ENCODE results near the gene KIAA1217. TPM values are rescaled to one million over a fixed set of nuclear protein-coding genes. Genes with fewer than 3 reads are reported as not detected.

KIAA1217 gene
- polyA plus RNA-seq, 1 of the 3 experiments (the other 2 are of a cell fraction), result 7.2 TPM

- DNase-seq, result peak; percentile 76
- no peaks in the 10 kb centered on the region for H3K27me3 ChIP-seq (ENCODE audit: insufficient read depth)
- ChIA-PET POLR2A (no interaction called here), CTCF (interaction anchor here (0.5 to 6.2 kb wide), 46 partner anchors 9 to 1351 kb away, joined by 3 to 69 read pairs (median 4); no protein-coding TSS in a partner anchor)
- H3F3A ChIP-seq (replicated peaks; ENCODE audit: insufficient read depth), result no peaks in the 10 kb centered on the region
- no peak overlapping the region for H2AFZ ChIP-seq (ENCODE audit: low read depth)
- no peaks in the 10 kb centered on the region for H3K79me2 ChIP-seq (ENCODE audit: insufficient read depth)
- no peaks in the 10 kb centered on the region for H4K20me1 ChIP-seq (ENCODE audit: insufficient read depth)
- TF ChIP-seq POLR2AphosphoS5 (IDR thresholded peaks at IDR 0.05; ENCODE audit: low read depth, low read length), result no peak
- no peak for TF ChIP-seq FOXJ3 (CRISPR knock-in tag; IDR thresholded peaks at IDR 0.05)
- 0 out of 2 replicates have a peak, but pooled peaks have one; percentile 9 for TF ChIP-seq NRF1 (IDR thresholded peaks at IDR 0.05; ENCODE audit: low read depth, low read length)
- peak; percentile 87 for TF ChIP-seq RAD21 (IDR thresholded peaks at IDR 0.05; ENCODE audit: low read length)
- TF ChIP-seq, protein P1, sequence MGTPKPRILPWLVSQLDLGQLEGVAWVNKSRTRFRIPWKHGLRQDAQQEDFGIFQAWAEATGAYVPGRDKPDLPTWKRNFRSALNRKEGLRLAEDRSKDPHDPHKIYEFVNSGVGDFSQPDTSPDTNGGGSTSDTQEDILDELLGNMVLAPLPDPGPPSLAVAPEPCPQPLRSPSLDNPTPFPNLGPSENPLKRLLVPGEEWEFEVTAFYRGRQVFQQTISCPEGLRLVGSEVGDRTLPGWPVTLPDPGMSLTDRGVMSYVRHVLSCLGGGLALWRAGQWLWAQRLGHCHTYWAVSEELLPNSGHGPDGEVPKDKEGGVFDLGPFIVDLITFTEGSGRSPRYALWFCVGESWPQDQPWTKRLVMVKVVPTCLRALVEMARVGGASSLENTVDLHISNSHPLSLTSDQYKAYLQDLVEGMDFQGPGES (IDR thresholded peaks at IDR 0.05; ENCODE audit: low read depth, low read length), result no peak
- TF ChIP-seq CTCF (IDR thresholded peaks at IDR 0.05), result peak; percentile 89
- 0 out of 4 replicates have a peak, but pooled peaks of 1 of the 2 experiments have one; percentile 10 for TF ChIP-seq EP300 (IDR thresholded peaks at IDR 0.05; ENCODE audit: borderline replicate concordance in 1 of 2, low read depth in 1 of 2, low read length in 1 of 2)
- TF ChIP-seq SMC3 (IDR thresholded peaks at IDR 0.05; ENCODE audit: low read depth, low read length), result peak; percentile 64
- no peak for TF ChIP-seq FOXM1 (IDR thresholded peaks at IDR 0.05; ENCODE audit: low read depth)
- no peak for TF ChIP-seq YY1 (IDR thresholded peaks at IDR 0.05; ENCODE audit: low read depth)
- no peak for TF ChIP-seq MXI1 (IDR thresholded peaks at IDR 0.05; ENCODE audit: low read depth, low read length)
- no peak for TF ChIP-seq TEAD4 (IDR thresholded peaks at IDR 0.05; ENCODE audit: borderline replicate concordance, insufficient read depth)
- TF ChIP-seq FOSL2 (IDR thresholded peaks at IDR 0.05; ENCODE audit: borderline replicate concordance, low read depth), result no peak
- no peak overlapping the region for H3K9ac ChIP-seq
- 25% methylated on average over 15 of the region's 15 CpGs for WGBS (ENCODE audit: low lambda C conversion rate)
- H3K36me3 ChIP-seq (replicated peaks in 1 of 2; ENCODE audit: control insufficient read depth in 1 of 2, insufficient read depth in 2 of 2, low read length in 1 of 2), result peaks cover 0 to 9% of the 10 kb centered on the region in 2 experiments
- H3K9me2 ChIP-seq, result no peaks in the 10 kb centered on the region
- no peak overlapping the region for H3K27ac ChIP-seq (ENCODE audit: low read depth in 2 of 2, low read length in 1 of 2)
- no peak overlapping the region for H3K4me2 ChIP-seq
- no peaks in the 10 kb centered on the region for H3K9me3 ChIP-seq
- H3K4me1 ChIP-seq (ENCODE audit: control insufficient read depth in 1 of 2, insufficient read depth in 2 of 2, low read depth in 1 of 2, low read length in 1 of 2), result peaks cover 0 to 3% of the 10 kb centered on the region in 2 experiments; a peak in 2 of 4 replicates
- H3K4me3 ChIP-seq (ENCODE audit: low read depth in 2 of 2, low read length in 1 of 2), result peak overlapping the region in 1 of 2 experiments; percentile 10; a peak in 1 of 4 replicates
Observed at GRCh38 chr10:24518981-24519597, 310.2 kb downstream of the KIAA1217 start.

DNA sequence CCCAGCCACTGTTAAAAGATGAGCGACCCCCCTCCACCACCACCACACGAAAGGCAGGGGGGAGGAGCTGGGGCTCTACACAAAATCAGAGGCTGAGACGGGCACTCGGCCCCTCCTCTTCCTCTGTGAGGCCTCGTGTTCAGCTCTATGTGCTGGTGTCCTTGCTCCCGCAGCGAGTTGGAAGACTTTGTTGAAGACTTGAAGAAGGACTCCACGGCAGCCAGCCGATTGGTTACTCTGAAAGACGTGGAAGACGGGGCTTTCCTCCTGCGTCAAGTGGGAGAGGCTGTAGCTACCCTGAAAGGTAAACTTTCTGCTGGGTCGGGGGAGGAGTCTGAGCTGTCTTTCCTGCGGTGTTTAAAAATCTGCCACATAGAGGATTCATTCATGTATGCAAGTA, 311.0 kb downstream of the KIAA1217 start:
- no peak overlapping the region for H3K4me2 ChIP-seq
- no peak overlapping the region for H2AFZ ChIP-seq (ENCODE audit: low read depth)
- H3K4me3 ChIP-seq (ENCODE audit: low read depth in 2 of 2, low read length in 1 of 2), result no peak overlapping the region
- WGBS (ENCODE audit: low lambda C conversion rate), result 93% methylated on average over 14 of the region's 14 CpGs
- H3K9me3 ChIP-seq, result no peaks in the 10 kb centered on the region
- no peaks in the 10 kb centered on the region for H3F3A ChIP-seq (replicated peaks; ENCODE audit: insufficient read depth)
- ChIA-PET CTCF (interaction anchor here (0.7 to 6.2 kb wide), 14 partner anchors 8 to 1213 kb away, joined by 3 to 69 read pairs (median 4); no protein-coding TSS in a partner anchor), POLR2A (no interaction called here)
- H3K36me3 ChIP-seq (replicated peaks in 1 of 2; ENCODE audit: control insufficient read depth in 1 of 2, insufficient read depth in 2 of 2, low read length in 1 of 2), result peaks cover 0 to 12% of the 10 kb centered on the region in 2 experiments
- H3K9ac ChIP-seq, result no peak overlapping the region
- H3K27ac ChIP-seq (ENCODE audit: low read depth in 2 of 2, low read length in 1 of 2), result no peak overlapping the region
- TF ChIP-seq PBX3 (IDR thresholded peaks at IDR 0.05), result no peak
- no peaks in the 10 kb centered on the region for H3K9me2 ChIP-seq
- no peaks in the 10 kb centered on the region for H4K20me1 ChIP-seq (ENCODE audit: insufficient read depth)
- peaks cover 0 to 3% of the 10 kb centered on the region in 2 experiments; a peak in 2 of 4 replicates for H3K4me1 ChIP-seq (ENCODE audit: control insufficient read depth in 1 of 2, insufficient read depth in 2 of 2, low read depth in 1 of 2, low read length in 1 of 2)
- no peak for DNase-seq
- H3K79me2 ChIP-seq (ENCODE audit: insufficient read depth), result no peaks in the 10 kb centered on the region
- no peaks in the 10 kb centered on the region for H3K27me3 ChIP-seq (ENCODE audit: insufficient read depth)
